ENCODE data around the gene CD79B.

DNA sequence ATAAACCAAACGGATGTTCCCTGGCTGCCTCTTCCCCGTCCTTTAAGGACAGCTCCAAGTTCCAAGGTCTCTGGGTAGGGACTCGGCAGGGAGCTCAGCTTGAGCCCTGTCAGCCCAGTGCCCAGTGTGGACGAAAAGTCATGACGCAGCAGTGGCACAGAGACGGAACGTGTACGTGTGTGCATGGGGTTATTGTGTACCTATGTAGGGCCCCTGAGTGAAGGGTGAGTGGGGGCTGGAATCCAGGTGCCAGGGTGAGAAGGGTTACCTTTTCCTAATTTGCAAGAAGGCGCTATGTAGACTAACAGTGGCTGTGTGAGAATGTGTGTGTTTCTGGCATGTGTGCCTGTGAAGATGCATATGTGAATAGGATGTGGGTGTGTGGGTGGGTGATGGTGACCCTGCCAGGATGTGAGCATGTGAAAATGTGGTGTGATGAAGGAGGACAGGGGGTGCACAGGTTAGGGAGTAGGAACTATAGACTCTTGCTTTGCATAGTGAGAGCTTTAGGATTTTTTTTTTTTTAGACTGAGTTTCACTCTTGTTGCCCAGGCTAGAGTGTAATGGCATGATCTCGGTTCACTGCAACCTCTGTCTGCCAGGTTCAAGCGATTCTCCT is 34.6 kb upstream of the CD79B start:
- TF ChIP-seq, protein P1, sequence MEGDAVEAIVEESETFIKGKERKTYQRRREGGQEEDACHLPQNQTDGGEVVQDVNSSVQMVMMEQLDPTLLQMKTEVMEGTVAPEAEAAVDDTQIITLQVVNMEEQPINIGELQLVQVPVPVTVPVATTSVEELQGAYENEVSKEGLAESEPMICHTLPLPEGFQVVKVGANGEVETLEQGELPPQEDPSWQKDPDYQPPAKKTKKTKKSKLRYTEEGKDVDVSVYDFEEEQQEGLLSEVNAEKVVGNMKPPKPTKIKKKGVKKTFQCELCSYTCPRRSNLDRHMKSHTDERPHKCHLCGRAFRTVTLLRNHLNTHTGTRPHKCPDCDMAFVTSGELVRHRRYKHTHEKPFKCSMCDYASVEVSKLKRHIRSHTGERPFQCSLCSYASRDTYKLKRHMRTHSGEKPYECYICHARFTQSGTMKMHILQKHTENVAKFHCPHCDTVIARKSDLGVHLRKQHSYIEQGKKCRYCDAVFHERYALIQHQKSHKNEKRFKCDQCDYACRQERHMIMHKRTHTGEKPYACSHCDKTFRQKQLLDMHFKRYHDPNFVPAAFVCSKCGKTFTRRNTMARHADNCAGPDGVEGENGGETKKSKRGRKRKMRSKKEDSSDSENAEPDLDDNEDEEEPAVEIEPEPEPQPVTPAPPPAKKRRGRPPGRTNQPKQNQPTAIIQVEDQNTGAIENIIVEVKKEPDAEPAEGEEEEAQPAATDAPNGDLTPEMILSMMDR (IDR thresholded peaks at IDR 0.05; ENCODE audit: low read length), result no peak
- TF ChIP-seq EZH2phosphoT487 (IDR thresholded peaks at IDR 0.05; ENCODE audit: low read length), result no peak
